ENCODE measurements around the gene SMYD1. TPM values are rescaled to one million over a fixed set of nuclear protein-coding genes. Genes with fewer than 3 reads are reported as not detected.

Gene SMYD1
- total RNA-seq, 3 donors from 2014 or later, result not detected

DNA sequence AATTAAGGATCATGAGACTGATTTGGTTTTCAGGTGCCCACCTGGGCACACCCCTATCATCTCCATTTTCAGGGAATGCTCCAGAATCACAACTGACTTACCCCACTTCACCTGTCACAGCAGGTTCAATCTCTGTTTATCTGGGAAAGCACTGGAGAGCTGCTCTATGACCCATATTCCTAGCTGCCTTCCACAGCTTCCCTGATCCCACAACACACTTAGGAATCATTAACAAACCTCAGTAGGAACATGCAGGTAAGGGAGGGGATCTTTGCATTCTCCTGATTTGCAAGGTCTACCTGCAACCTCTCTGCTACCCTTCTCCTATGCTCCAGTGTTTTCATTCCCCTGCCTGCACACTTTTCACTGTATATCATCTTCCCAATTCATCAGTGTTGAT, 79.0 kb downstream of the SMYD1 start:
- no peak overlapping the region for H3K4me3 Mint-ChIP-seq
- H3K4me1 Mint-ChIP-seq (ENCODE audit: low read depth), result no peaks in the 10 kb centered on the region
- ATAC-seq, result no peak
- peaks cover 32% of the 10 kb centered on the region for H3K27me3 Mint-ChIP-seq (ENCODE audit: low read depth)
- no peak for DNase-seq
- peaks cover 21% of the 10 kb centered on the region for H3K9me3 Mint-ChIP-seq
- H3K36me3 Mint-ChIP-seq (ENCODE audit: insufficient read depth), result peaks cover 2% of the 10 kb centered on the region

DNA sequence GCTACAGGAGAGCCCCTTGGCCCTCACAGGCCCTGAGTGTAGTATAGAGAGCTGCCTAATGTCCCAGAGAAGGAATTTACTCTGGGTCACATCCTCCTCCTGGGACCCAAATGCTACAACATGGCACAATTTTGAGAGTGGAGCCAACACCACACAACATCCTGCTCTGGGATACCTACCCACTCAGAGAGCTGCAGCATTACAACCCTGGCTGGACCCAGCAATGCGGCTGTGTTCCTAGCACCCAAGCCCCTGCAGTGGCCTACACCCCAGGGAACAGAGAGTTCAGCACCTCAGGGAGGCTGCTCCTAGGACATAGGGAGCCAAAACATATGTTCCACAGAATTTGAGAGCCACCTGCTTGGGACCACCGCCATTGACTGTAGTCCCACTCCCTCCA, 79.5 kb downstream of the SMYD1 start:
- DNase-seq, result no peak
- Mint-ChIP-seq H3K9me3 (peaks cover 20% of the 10 kb centered on the region), H3K4me3 (no peak overlapping the region), H3K36me3 (ENCODE audit: insufficient read depth) (peaks cover 2% of the 10 kb centered on the region), H3K27me3 (ENCODE audit: low read depth) (peaks cover 31% of the 10 kb centered on the region), H3K4me1 (ENCODE audit: low read depth) (no peaks in the 10 kb centered on the region)
- ATAC-seq, result no peak

DNA sequence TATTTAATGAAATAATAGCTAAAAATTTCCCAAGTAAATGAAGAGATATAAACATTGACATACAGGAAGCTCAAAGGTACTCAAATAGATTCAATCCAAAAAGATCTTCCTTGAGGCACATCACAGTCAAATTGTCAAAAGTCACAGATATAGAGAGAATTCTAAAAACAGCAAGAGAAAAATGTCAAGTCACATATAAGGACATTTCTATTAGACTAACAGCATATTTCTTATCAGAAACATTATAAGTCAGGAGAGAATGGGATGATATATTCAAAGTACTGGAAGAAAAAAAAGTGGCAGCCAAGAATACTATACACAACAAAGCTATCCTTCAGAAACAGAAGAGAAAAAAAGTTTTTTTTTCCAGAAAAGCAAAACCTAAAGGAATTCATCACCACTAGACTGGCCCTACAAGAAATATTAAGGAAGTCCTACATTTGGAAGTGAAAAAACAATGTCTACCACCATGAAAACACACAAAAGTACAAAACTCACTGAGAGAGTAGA, 81.4 kb downstream of the SMYD1 start:
- H3K36me3 Mint-ChIP-seq (ENCODE audit: insufficient read depth), result peaks cover 4% of the 10 kb centered on the region

DNA sequence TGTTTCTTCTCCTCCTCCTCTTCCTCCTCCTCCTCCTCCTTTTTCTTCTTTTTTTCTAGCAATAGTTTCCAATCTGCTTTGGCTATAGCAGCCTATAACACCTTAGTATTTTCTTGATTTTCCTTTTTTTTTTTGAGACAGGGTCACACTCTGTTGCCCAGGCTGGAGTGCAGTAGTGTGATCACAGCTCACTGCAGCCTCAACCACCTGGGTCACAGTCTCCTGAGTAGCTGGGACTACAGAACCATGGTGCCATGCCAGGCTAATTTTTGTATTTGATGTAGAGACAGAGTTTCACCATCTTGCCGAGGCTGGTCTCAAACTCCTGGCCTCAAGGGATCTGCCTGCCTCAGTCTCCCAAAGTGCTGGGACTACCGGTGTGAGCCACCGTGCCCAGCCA, 91.9 kb downstream of the SMYD1 start:
- Mint-ChIP-seq H3K4me3 (no peak overlapping the region), H3K27me3 (ENCODE audit: low read depth) (peaks cover 4% of the 10 kb centered on the region), H3K4me1 (ENCODE audit: low read depth) (no peaks in the 10 kb centered on the region), H3K9me3 (no peaks in the 10 kb centered on the region), H3K36me3 (ENCODE audit: insufficient read depth) (no peaks in the 10 kb centered on the region)
- ATAC-seq, result no peak
- DNase-seq, result no peak

More for the DNA sequence above, 81.4 kb downstream of the SMYD1 start:
- H3K27me3 Mint-ChIP-seq (ENCODE audit: low read depth), result peaks cover 26% of the 10 kb centered on the region
- no peak overlapping the region for H3K4me3 Mint-ChIP-seq
- DNase-seq (no peak), ATAC-seq (no peak)
- peaks cover 32% of the 10 kb centered on the region for H3K9me3 Mint-ChIP-seq
- no peaks in the 10 kb centered on the region for H3K4me1 Mint-ChIP-seq (ENCODE audit: low read depth)

- Mint-ChIP-seq H3K27me3 (ENCODE audit: low read depth) (peaks cover 4% of the 10 kb centered on the region), H3K9me3 (no peaks in the 10 kb centered on the region), H3K36me3 (ENCODE audit: insufficient read depth) (no peaks in the 10 kb centered on the region), H3K4me3 (no peak overlapping the region), H3K4me1 (ENCODE audit: low read depth) (no peaks in the 10 kb centered on the region)
- ATAC-seq (peak; percentile 62 to 76), DNase-seq (peak; percentile 43)
These were observed 92.4 kb downstream of the SMYD1 start for GRCh38 chr2:88159955-88160415.

- Mint-ChIP-seq H3K36me3 (ENCODE audit: insufficient read depth) (no peaks in the 10 kb centered on the region), H3K4me1 (ENCODE audit: low read depth) (no peaks in the 10 kb centered on the region), H3K4me3 (no peak overlapping the region), H3K9me3 (no peaks in the 10 kb centered on the region), H3K27me3 (ENCODE audit: low read depth) (peaks cover 4% of the 10 kb centered on the region)
- no peak for DNase-seq
- ATAC-seq, result no peak
These were observed 92.9 kb downstream of the SMYD1 start for GRCh38 chr2:88160517-88160916.

DNA sequence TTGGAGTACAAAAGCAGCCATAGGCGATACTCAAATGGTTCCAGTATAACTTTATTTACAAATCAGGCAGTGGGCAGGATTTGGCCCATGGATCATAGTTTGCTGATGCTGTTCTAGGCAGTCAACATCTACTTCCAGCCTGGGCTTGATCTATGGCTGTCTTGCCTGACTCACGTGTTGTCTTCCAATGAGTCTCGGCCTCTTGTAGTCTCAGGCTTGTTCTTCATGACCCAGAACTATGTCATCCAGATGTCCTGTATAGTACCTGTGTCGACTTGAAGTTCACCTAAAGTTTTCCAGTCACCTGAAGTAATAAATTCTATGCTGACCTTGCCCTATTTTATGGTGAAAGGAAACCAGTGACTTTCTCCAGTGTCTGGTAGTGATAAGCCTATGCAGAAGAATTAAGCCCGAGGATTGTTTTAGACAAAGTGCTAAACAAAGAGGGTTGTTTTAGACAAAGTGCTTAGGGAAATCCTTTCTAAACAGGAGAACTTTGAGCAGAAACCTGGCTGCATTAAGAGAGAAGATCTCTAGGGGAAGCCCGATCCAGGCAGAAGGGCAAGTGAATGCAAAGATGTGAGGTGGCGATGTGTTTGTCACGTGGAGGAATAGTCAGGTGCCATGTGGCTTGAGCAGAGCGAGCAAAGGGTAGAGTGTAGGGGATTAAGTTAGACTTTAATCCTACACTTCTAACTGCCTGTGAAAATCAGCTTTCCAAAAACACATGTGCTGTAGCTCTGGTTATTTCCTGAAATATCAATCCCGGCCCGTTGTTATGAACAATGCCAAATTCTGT, 94.0 kb downstream of the SMYD1 start:
- H3K4me1 Mint-ChIP-seq (ENCODE audit: low read depth), result no peaks in the 10 kb centered on the region
- no peaks in the 10 kb centered on the region for H3K36me3 Mint-ChIP-seq (ENCODE audit: insufficient read depth)
- H3K4me3 Mint-ChIP-seq, result no peak overlapping the region
- DNase-seq (no peak), ATAC-seq (no peak)
- H3K27me3 Mint-ChIP-seq (ENCODE audit: low read depth), result peaks cover 4% of the 10 kb centered on the region
- H3K9me3 Mint-ChIP-seq, result no peaks in the 10 kb centered on the region

Other genes with a start within 250 kb of the SMYD1 start
- gene RGPD2, start 242.0 kb upstream of the SMYD1 start, total RNA-seq, result 1 to 10 TPM in 1 of 3 donors, under 1 TPM in 2; 0.66 to 1.8 (median 0.71) TPM
- gene RNU2-63P, start 51.3 kb upstream of the SMYD1 start, total RNA-seq, result 10 to 100 TPM; 27.8 to 49.1 (median 40.2) TPM
- 1 to 10 TPM; 5.7 to 6.9 (median 6.6) TPM for gene KRCC1, start 12.0 kb upstream of the SMYD1 start, total RNA-seq
- gene FABP1, start 60.2 kb downstream of the SMYD1 start, total RNA-seq, result under 1 TPM; 0.30 to 0.40 (median 0.35) TPM
- 1 to 10 TPM in 1 of 3 donors, under 1 TPM in 2; 0.28 to 1.4 (median 0.37) TPM for gene THNSL2, start 102.5 kb downstream of the SMYD1 start, total RNA-seq

Data from activated T-cell treated with anti-CD3 and anti-CD28 coated beads, Interleukin-2, amount 50 U/mL, for 4 hours (primary cell).